Activated CD4-positive, alpha-beta T cell treated with anti-CD3 and anti-CD28 coated beads, Interleukin-2, amount 50 U/mL, for 48 hours (primary cell): ENCODE measurements around the gene TRDMT1.

ENCODE experiments used
- DNase-seq, 2 experiments: peaks; one replicate each; pipeline ENCODE4 v3.0.0-alpha.2; 2020

The TRDMT1 gene

GRCh38 chr10:17229967-17230682 is 28.7 kb upstream of the TRDMT1 start:
- peak; percentile 89 to 93 for DNase-seq

GRCh38 chr10:17229717-17229966 is 28.2 kb upstream of the TRDMT1 start:
- DNase-seq: no peak

GRCh38 chr10:17229016-17229716 is 27.7 kb upstream of the TRDMT1 start:
- DNase-seq: peak; percentile 59 to 66

- peak; percentile 84 to 88 for DNase-seq
Observed at GRCh38 chr10:17228091-17229015, 26.9 kb upstream of the TRDMT1 start, which contains the start of gene VIM. Gene VIM (plus strand): TSS chr10:17228241. CDS start chr10:17229423, 1,182 bp downstream.

GRCh38 chr10:17227367-17228090 is 26.1 kb upstream of the TRDMT1 start:
- no peak for DNase-seq

- no peak for DNase-seq
Observed at GRCh38 chr10:17226891-17227303, 25.4 kb upstream of the TRDMT1 start.

- DNase-seq: no peak
Observed at GRCh38 chr10:17225808-17226207, 24.3 kb upstream of the TRDMT1 start.

- no peak for DNase-seq
Observed at GRCh38 chr10:17222329-17222728, 20.9 kb upstream of the TRDMT1 start.

GRCh38 chr10:17220652-17221100 is 19.2 kb upstream of the TRDMT1 start:
- DNase-seq: no peak

GRCh38 chr10:17219024-17219423 is 17.6 kb upstream of the TRDMT1 start:
- DNase-seq: no peak

- DNase-seq: no peak
Observed at GRCh38 chr10:17217631-17218232, 16.3 kb upstream of the TRDMT1 start.

- no peak for DNase-seq
Observed at GRCh38 chr10:17216901-17217395, 15.5 kb upstream of the TRDMT1 start.

GRCh38 chr10:17216217-17216900 is 14.9 kb upstream of the TRDMT1 start:
- DNase-seq: no peak

GRCh38 chr10:17215782-17216122 is 14.3 kb upstream of the TRDMT1 start:
- DNase-seq: no peak

GRCh38 chr10:17214971-17215781 is 13.7 kb upstream of the TRDMT1 start:
- DNase-seq: no peak

- DNase-seq: no peak
Observed at GRCh38 chr10:17214526-17214925, 13.1 kb upstream of the TRDMT1 start.

- DNase-seq: no peak
Observed at GRCh38 chr10:17213646-17214349, 12.3 kb upstream of the TRDMT1 start.

GRCh38 chr10:17212802-17213221 is 11.3 kb upstream of the TRDMT1 start:
- DNase-seq: no peak

- no peak for DNase-seq
Observed at GRCh38 chr10:17210361-17210760, 8.9 kb upstream of the TRDMT1 start.

GRCh38 chr10:17209881-17210280 is 8.4 kb upstream of the TRDMT1 start:
- DNase-seq: no peak
